Measurements from ENCODE around the gene ENAH. TPM values are rescaled to one million over a fixed set of nuclear protein-coding genes. Genes with fewer than 3 reads are reported as not detected.

Gene ENAH
- total RNA-seq, 1 experiment from 2014 or later, result 100 TPM

DNA sequence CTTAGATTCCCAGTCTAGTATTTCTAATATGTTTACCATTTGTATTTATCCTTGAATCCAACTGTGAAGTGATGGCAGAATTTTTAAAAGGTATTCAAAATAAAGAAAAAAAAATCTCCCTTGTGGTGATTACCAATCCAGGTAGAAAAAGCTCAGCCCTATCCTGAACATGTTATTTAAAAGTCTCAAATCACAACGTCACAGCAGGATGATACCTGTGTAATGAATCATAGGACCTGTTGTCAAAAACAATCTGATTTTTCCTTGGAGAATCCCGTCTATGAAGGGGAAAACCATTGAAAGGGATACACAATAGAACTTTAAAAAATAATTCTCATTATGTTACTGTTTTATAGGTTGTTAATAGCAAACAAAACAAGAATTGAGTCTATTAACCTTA is 148.1 kb downstream of the ENAH start:
- Histone ChIP-seq H3K4me3 (replicated peaks in 1 of 2; ENCODE audit: low read depth in 1 of 2, low read length in 2 of 2) (no peak overlapping the region), H3K9ac (ENCODE audit: low read length) (no peak overlapping the region), H3K9me3 (ENCODE audit: control insufficient read depth in 1 of 2, insufficient read depth in 1 of 2, low read depth in 1 of 2, low read length in 2 of 2) (no peaks in the 10 kb centered on the region), H4K20me1 (ENCODE audit: insufficient read depth) (no peaks in the 10 kb centered on the region), H3K9me2 (ENCODE audit: insufficient read depth) (no peaks in the 10 kb centered on the region), H3K36me3 (ENCODE audit: control insufficient read depth in 1 of 2, insufficient read depth in 2 of 2, low read length in 2 of 2) (peaks cover 7 to 8% of the 10 kb centered on the region in 2 experiments; a peak in 2 of 4 replicates), H3K79me2 (ENCODE audit: insufficient read depth, low read length) (no peaks in the 10 kb centered on the region), H3K4me2 (ENCODE audit: low read length) (no peak overlapping the region), H2AFZ (ENCODE audit: low read depth, low read length, poor library complexity, severe bottlenecking) (no peak overlapping the region), H3K4me1 (ENCODE audit: control insufficient read depth in 1 of 2, insufficient read depth in 2 of 2, low read length in 2 of 2) (peaks cover 19 to 20% of the 10 kb centered on the region in 2 experiments), H3K27ac (ENCODE audit: low read depth, low read length) (no peak overlapping the region), H3K27me3 (ENCODE audit: insufficient read depth, low read length) (no peaks in the 10 kb centered on the region)
- BruUV-seq (replicated peaks), result no TSS peak
- CTCF ChIA-PET, result no interaction called here
- intact Hi-C loops (cut with micrococcal nuclease), result no loop called here
- RAD21 ChIA-PET (ENCODE audit: low non-redundant PET in 1 of 2, low total read pairs in 2 of 2, uncharacterized antibody in 2 of 2, unreplicated experiment in 2 of 2), result no interaction called here
- TF ChIP-seq ATF3 (IDR thresholded peaks at IDR 0.05) (no peak), POLR2AphosphoS5 (IDR thresholded peaks at IDR 0.05; ENCODE audit: low read depth, low read length) (no peak), YY1 (IDR thresholded peaks at IDR 0.05; ENCODE audit: extremely low read depth, insufficient replicate concordance, low read depth, low read length) (no peak), SIN3A (IDR thresholded peaks at IDR 0.05; ENCODE audit: low read depth) (no peak)
- TF ChIP-seq, protein P1, sequence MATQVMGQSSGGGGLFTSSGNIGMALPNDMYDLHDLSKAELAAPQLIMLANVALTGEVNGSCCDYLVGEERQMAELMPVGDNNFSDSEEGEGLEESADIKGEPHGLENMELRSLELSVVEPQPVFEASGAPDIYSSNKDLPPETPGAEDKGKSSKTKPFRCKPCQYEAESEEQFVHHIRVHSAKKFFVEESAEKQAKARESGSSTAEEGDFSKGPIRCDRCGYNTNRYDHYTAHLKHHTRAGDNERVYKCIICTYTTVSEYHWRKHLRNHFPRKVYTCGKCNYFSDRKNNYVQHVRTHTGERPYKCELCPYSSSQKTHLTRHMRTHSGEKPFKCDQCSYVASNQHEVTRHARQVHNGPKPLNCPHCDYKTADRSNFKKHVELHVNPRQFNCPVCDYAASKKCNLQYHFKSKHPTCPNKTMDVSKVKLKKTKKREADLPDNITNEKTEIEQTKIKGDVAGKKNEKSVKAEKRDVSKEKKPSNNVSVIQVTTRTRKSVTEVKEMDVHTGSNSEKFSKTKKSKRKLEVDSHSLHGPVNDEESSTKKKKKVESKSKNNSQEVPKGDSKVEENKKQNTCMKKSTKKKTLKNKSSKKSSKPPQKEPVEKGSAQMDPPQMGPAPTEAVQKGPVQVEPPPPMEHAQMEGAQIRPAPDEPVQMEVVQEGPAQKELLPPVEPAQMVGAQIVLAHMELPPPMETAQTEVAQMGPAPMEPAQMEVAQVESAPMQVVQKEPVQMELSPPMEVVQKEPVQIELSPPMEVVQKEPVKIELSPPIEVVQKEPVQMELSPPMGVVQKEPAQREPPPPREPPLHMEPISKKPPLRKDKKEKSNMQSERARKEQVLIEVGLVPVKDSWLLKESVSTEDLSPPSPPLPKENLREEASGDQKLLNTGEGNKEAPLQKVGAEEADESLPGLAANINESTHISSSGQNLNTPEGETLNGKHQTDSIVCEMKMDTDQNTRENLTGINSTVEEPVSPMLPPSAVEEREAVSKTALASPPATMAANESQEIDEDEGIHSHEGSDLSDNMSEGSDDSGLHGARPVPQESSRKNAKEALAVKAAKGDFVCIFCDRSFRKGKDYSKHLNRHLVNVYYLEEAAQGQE (IDR thresholded peaks at IDR 0.05; ENCODE audit: low read depth), result no peak
- TF ChIP-seq, protein P2, sequence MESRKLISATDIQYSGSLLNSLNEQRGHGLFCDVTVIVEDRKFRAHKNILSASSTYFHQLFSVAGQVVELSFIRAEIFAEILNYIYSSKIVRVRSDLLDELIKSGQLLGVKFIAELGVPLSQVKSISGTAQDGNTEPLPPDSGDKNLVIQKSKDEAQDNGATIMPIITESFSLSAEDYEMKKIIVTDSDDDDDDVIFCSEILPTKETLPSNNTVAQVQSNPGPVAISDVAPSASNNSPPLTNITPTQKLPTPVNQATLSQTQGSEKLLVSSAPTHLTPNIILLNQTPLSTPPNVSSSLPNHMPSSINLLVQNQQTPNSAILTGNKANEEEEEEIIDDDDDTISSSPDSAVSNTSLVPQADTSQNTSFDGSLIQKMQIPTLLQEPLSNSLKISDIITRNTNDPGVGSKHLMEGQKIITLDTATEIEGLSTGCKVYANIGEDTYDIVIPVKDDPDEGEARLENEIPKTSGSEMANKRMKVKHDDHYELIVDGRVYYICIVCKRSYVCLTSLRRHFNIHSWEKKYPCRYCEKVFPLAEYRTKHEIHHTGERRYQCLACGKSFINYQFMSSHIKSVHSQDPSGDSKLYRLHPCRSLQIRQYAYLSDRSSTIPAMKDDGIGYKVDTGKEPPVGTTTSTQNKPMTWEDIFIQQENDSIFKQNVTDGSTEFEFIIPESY (IDR thresholded peaks at IDR 0.05; ENCODE audit: extremely low read depth, insufficient replicate concordance, low read length), result no peak
- POLR2A ChIA-PET, result no interaction called here
- DNase-seq (ENCODE audit: low read depth, low spot score) (no peak), ATAC-seq (no peak)
